Panc1 (cell line): Measurements from ENCODE around the gene HSP90AA1.

Experiments used
- POLR2AphosphoS5 ChIP-seq: IDR thresholded peaks from 2 replicates; pipeline ENCODE4 v1.6.1; 2012; ENCODE audit warnings: mild to moderate bottlenecking, low read depth, low read length, moderate library complexity
- SIN3A ChIP-seq: IDR thresholded peaks from 2 replicates; pipeline ENCODE4 v1.6.1; 2012; ENCODE audit warnings: low read depth, mild to moderate bottlenecking, low read length, moderate library complexity, borderline replicate concordance; ENCODE audit not compliant: insufficient read depth
- TCF7L2 ChIP-seq: IDR thresholded peaks from 2 replicates; pipeline ENCODE4 v1.6.1; 2011; ENCODE audit warnings: mild to moderate bottlenecking, low read depth, low read length, inconsistent platforms
- TF ChIP-seq, protein P1 (sequence below): fragments of 450-650 bp; IDR thresholded peaks from 2 replicates; pipeline ENCODE4 v1.5.1; 2017; ENCODE audit warnings: mild to moderate bottlenecking
- TF ChIP-seq, protein P2 (sequence below), 2 experiments: IDR thresholded peaks; 2 replicates each; pipeline ENCODE4 v1.6.1; 2011 to 2012; ENCODE audit warnings: low read depth in 2 of 2, control low read depth in 1 of 2, low read length in 1 of 2, mild to moderate bottlenecking in 1 of 2, moderate library complexity in 1 of 2; ENCODE audit not compliant: insufficient read depth in 1 of 2

DNA sequence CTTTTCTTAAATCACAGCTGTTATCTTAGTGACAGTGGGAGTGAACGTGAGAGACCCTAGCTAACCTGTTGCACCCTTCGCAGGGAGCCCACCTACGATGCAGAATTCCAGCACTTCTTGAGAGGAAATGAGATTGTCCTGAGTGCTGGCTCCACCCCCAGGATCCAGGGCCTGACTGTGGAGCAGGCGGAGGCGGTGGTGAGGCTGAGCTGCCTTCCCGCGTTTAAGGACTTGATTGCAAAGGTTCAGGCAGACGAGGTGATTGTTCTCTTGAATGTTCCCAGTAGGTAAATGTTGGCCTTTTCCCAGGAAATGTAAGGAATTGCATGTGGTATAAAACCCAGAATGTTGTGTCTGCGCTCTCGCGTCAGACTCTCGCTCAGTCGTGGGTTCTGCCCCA, 46.7 kb downstream of the HSP90AA1 start:
- TF ChIP-seq, protein P1, sequence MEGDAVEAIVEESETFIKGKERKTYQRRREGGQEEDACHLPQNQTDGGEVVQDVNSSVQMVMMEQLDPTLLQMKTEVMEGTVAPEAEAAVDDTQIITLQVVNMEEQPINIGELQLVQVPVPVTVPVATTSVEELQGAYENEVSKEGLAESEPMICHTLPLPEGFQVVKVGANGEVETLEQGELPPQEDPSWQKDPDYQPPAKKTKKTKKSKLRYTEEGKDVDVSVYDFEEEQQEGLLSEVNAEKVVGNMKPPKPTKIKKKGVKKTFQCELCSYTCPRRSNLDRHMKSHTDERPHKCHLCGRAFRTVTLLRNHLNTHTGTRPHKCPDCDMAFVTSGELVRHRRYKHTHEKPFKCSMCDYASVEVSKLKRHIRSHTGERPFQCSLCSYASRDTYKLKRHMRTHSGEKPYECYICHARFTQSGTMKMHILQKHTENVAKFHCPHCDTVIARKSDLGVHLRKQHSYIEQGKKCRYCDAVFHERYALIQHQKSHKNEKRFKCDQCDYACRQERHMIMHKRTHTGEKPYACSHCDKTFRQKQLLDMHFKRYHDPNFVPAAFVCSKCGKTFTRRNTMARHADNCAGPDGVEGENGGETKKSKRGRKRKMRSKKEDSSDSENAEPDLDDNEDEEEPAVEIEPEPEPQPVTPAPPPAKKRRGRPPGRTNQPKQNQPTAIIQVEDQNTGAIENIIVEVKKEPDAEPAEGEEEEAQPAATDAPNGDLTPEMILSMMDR, result no peak
- no peak for TF ChIP-seq POLR2AphosphoS5
- TF ChIP-seq, protein P2, sequence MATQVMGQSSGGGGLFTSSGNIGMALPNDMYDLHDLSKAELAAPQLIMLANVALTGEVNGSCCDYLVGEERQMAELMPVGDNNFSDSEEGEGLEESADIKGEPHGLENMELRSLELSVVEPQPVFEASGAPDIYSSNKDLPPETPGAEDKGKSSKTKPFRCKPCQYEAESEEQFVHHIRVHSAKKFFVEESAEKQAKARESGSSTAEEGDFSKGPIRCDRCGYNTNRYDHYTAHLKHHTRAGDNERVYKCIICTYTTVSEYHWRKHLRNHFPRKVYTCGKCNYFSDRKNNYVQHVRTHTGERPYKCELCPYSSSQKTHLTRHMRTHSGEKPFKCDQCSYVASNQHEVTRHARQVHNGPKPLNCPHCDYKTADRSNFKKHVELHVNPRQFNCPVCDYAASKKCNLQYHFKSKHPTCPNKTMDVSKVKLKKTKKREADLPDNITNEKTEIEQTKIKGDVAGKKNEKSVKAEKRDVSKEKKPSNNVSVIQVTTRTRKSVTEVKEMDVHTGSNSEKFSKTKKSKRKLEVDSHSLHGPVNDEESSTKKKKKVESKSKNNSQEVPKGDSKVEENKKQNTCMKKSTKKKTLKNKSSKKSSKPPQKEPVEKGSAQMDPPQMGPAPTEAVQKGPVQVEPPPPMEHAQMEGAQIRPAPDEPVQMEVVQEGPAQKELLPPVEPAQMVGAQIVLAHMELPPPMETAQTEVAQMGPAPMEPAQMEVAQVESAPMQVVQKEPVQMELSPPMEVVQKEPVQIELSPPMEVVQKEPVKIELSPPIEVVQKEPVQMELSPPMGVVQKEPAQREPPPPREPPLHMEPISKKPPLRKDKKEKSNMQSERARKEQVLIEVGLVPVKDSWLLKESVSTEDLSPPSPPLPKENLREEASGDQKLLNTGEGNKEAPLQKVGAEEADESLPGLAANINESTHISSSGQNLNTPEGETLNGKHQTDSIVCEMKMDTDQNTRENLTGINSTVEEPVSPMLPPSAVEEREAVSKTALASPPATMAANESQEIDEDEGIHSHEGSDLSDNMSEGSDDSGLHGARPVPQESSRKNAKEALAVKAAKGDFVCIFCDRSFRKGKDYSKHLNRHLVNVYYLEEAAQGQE (IDR thresholded peaks at IDR 0.05; ENCODE audit: insufficient read depth in 1 of 2, low read depth in 2 of 2, low read length in 1 of 2), result no peak
- TF ChIP-seq SIN3A, result no peak
- no peak for TF ChIP-seq TCF7L2
